Sciatic nerve (tissue), 2 donors: ENCODE results near the gene MIEN1. TPM values are rescaled to one million over a fixed set of nuclear protein-coding genes. Genes with fewer than 3 reads are reported as not detected.
"Not testable (repeated sequence)": the region's sequence is repeated elsewhere in the genome, so short reads cannot be mapped to it uniquely, and the experiment has no call there.

ENCODE experiments used
- ATAC-seq: fragments of 200-7000 bp; cut with Tn5 transposase; one replicate; pipeline ENCODE4 v1.9.1; 2020; ENCODE audit warnings: mild to moderate bottlenecking, moderate library complexity
- DNase-seq: peaks from one replicate; pipeline ENCODE4 v3.0.0-alpha.2; 2020; ENCODE audit warnings: low spot score
- intact Hi-C: fragments of 100-400 bp; cut with DNase I; formaldehyde crosslinking; loops from one replicate; pipeline ENCODE4 v1.14.2; 2022
- total RNA-seq: library from RNA; stranded (reverse); fragmentation: NEBNext Ultra II Directional; extraction: Animal tissue kit (Norgen Biotek cat#: 25700); gene quantifications from one replicate; pipeline ENCODE4 v1.2.1, GENCODE V29; 2021
- donor health status: DM: no; HTN: no; CAD: no.
- donor health status: DM: no; HTN: no; CAD: no.

The MIEN1 gene
- total RNA-seq, 1 donor from 2014 or later: 18.5 TPM

GRCh38 chr17:39724731-39725130 is 5.6 kb downstream of the MIEN1 start:
- ATAC-seq: no peak
- DNase-seq: no peak
- intact Hi-C loops: no loop called here

GRCh38 chr17:39722965-39723848 is 7.1 kb downstream of the MIEN1 start:
- ATAC-seq (peak; percentile 35), DNase-seq (no peak)
- intact Hi-C loops: no loop called here

GRCh38 chr17:39722104-39722503 is 8.2 kb downstream of the MIEN1 start:
- intact Hi-C loops: no loop called here

GRCh38 chr17:39719563-39720355 is 10.6 kb downstream of the MIEN1 start:
- intact Hi-C loops: no loop called here
- ATAC-seq (no peak), DNase-seq (no peak)

More at GRCh38 chr17:39722104-39722503, 8.2 kb downstream of the MIEN1 start:
- DNase-seq: no peak
- no peak for ATAC-seq

GRCh38 chr17:39717660-39718059 is 12.7 kb downstream of the MIEN1 start:
- no peak for ATAC-seq
- intact Hi-C loops: no loop called here

GRCh38 chr17:39716879-39717536 is 13.3 kb downstream of the MIEN1 start:
- ATAC-seq (no peak), DNase-seq (peak; percentile 51)
- intact Hi-C loops: no loop called here

More at GRCh38 chr17:39717660-39718059, 12.7 kb downstream of the MIEN1 start:
- no peak for DNase-seq

GRCh38 chr17:39716073-39716818 is 14.1 kb downstream of the MIEN1 start:
- no peak for DNase-seq

GRCh38 chr17:39715375-39716072 is 14.8 kb downstream of the MIEN1 start:
- ATAC-seq (peak; percentile 7), DNase-seq (no peak)
- intact Hi-C loops: no loop called here

More at GRCh38 chr17:39716073-39716818, 14.1 kb downstream of the MIEN1 start:
- peak; percentile 11 for ATAC-seq
- intact Hi-C loops: no loop called here

- ATAC-seq: no peak
- no peak for DNase-seq
- intact Hi-C loops: no loop called here
These were observed 16.1 kb downstream of the MIEN1 start for GRCh38 chr17:39714234-39714633.

- intact Hi-C loops: no loop called here
- DNase-seq (no peak), ATAC-seq (no peak)
These were observed 18.5 kb downstream of the MIEN1 start for GRCh38 chr17:39711851-39712250.

GRCh38 chr17:39711071-39711470 is 19.3 kb downstream of the MIEN1 start:
- DNase-seq, ATAC-seq, intact Hi-C loops: not testable (repeated sequence)

- intact Hi-C loops: loop anchor here (5.0 kb wide), 1 partner anchor 267 kb away; no protein-coding TSS in a partner anchor
- no peak for DNase-seq
- ATAC-seq: no peak
These were observed 20.1 kb downstream of the MIEN1 start for GRCh38 chr17:39709998-39710964.

GRCh38 chr17:39709319-39709997 is 20.9 kb downstream of the MIEN1 start:
- no peak for ATAC-seq
- intact Hi-C loops: loop anchor here (5.0 kb wide), 1 partner anchor 268 kb away; no protein-coding TSS in a partner anchor
- no peak for DNase-seq

- intact Hi-C loops: loop anchor here (5.0 kb wide), 1 partner anchor 270 kb away; no protein-coding TSS in a partner anchor
- DNase-seq: no peak
- ATAC-seq: no peak
These were observed 23.4 kb downstream of the MIEN1 start for GRCh38 chr17:39706921-39707337.

GRCh38 chr17:39706383-39706782 is 23.9 kb downstream of the MIEN1 start:
- intact Hi-C loops: loop anchor here (5.0 kb wide), 1 partner anchor 271 kb away; no protein-coding TSS in a partner anchor
- ATAC-seq (peak; percentile 18), DNase-seq (no peak)

GRCh38 chr17:39705786-39706348 is 24.5 kb downstream of the MIEN1 start:
- intact Hi-C loops: loop anchor here (5.0 kb wide), 1 partner anchor 271 kb away; no protein-coding TSS in a partner anchor
- ATAC-seq (no peak), DNase-seq (no peak)
